A204.1 (cell line): ENCODE results near the gene ASIC4.

Experiments used
- FAIRE-seq: peaks from 2 replicates; lab custom pipeline; 2012; peaks lifted over from hg19 to GRCh38; lab: Jason Lieb, UNC

The ASIC4 gene

DNA sequence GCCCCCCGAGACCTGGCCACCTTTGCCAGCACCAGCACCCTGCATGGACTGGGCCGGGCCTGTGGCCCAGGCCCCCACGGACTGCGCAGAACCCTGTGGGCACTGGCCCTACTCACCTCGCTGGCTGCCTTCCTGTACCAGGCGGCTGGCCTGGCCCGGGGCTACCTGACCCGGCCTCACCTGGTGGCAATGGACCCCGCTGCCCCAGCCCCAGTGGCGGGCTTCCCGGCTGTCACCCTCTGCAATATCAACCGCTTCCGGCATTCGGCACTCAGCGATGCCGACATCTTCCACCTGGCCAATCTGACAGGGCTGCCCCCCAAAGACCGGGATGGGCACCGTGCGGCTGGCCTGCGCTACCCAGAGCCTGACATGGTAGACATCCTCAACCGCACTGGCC, 554 bp downstream of the ASIC4 start:
- no peak for FAIRE-seq

- no peak for FAIRE-seq
Observed at GRCh38 chr2:219515874-219516629, 1.8 kb downstream of the ASIC4 start.

GRCh38 chr2:219516888-219517287, 2.6 kb downstream of the ASIC4 start:
- no peak for FAIRE-seq

DNA sequence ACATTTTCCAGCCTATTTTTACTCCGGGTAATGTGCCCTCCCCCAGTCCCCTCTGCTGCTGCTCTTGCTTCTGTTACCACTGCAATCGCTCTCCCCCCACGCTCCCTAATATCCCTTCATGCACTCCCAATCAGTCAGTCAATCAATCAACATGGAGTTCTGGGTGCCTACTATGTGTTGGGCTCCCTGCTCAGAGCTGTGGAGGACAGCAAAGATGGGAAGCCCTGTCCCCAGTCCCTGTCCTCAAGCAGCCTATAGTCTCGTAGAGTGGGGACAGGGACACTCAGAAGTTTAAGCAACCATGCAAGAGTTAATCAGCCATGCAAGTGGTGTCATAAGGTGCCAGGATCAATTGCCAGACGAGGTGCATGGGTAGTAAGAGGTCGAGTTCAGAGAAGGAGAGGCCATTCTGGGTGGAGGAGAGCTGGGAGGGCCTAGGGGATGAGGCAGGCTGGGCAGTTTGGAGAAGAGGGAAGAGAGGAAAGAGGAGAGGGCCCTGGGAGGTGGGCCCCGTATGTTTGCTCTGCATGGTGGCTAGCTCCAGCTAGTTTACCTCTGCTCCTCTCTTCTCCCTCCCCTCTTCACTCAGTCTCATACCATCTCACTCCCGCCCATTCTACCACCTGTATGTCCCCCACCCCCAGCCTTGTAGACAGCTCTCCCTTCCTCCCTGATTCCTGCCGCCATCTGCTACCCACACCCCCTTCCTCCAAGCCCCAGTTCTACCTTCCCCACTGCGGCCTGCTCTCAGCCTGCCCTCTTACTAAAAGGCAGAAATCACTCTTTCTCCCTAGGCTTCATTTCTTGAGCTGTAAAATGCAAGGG, 3.9 kb downstream of the ASIC4 start:
- no peak for FAIRE-seq

- no peak for FAIRE-seq
Observed at GRCh38 chr2:219519526-219519916, 5.2 kb downstream of the ASIC4 start.

DNA sequence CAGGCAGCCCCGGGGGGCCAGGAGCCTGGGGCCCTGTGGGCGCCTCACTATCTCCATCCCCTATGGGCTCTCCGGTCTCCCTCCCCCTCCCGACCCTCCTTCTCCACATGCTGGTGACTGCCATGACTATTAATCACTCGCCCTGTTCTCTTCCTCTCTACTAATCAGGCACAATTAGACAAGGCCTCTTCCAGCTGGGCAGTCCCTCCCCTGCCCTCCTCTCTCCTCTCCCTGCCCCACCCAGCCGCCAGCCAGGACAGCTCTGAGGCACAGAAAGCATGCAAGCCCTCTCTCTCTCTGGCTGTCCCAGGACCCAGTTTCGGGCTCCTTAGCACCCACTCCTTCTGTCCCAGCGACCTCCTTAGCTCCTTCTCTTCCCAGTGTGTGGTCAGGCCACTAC, 5.8 kb downstream of the ASIC4 start:
- no peak for FAIRE-seq

DNA sequence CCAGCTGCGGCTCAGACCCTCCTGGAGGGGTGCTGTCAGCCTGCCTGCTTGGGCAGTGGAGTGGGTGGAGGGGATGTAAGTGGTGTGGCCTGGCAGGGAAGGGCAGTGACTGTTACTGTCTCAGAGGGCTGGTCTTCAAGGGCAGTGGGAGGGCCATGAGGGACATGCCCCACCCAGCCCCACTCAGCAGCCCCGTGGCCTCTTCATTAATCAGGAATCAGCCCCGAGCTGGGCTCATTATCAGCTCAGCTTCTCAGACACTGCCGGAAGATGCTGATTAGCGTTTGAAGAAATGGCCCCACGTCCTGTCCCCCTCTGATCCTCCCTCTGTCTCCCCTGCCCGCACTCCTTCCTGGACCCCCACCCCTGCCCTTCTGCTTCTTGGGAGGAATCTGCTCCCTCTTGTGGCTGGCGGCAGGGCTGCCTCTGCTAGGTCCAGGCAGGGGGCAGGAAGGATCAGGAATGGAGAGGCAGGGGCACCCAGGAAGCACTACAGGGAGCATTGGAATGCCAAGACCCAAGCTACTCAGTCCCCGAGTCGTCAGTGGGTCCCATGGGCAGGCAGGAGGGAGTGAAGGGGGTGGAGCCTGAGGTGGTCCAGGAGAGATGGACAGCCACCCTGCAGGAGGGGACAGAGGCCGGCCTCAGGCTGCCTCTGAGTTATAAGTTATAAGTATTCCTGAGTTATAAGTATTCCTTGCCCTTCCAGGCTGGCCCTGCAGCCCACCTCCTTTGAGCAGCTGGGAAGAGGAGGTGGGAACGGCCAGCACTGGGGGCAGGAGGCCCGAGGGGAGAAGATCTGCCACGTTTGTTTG, 7.0 kb downstream of the ASIC4 start:
- FAIRE-seq = no peak

- FAIRE-seq = no peak
Observed at GRCh38 chr2:219522111-219523030, 8.1 kb downstream of the ASIC4 start.

DNA sequence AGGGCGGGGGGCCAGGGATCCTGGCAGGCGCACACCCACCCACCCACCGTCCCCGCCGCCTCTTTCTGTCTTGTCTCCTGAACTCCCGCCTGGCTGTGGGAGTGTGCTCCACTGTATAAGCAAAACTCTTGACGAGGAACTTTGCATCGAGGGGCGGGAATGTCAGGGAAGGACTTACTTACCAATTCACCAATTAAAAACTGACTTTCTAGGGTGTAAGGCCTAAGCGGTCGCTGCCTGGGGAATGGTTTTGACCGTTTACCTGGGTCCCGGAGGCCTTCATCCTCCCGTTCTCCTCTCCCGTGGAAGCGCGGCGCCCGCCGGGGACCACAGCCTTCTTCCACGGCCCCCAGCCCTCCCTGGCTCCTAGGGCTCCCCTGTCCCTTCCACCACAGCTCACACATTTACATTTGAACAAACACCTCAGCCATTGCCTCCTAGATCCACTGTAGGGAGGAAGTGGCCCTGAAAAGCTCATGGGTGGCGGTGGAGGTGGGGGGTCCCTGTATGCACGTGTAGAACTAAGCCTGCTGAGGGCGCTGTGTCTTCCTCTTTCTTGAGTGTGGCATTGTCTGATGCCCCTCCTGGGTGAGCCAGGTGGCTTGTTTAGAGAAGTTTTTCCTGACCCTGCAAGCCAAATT, 8.9 kb downstream of the ASIC4 start:
- no peak for FAIRE-seq

- no peak for FAIRE-seq
Observed at GRCh38 chr2:219524817-219525216, 10.5 kb downstream of the ASIC4 start.

- FAIRE-seq = no peak
Observed at GRCh38 chr2:219525533-219526232, 11.4 kb downstream of the ASIC4 start.

DNA sequence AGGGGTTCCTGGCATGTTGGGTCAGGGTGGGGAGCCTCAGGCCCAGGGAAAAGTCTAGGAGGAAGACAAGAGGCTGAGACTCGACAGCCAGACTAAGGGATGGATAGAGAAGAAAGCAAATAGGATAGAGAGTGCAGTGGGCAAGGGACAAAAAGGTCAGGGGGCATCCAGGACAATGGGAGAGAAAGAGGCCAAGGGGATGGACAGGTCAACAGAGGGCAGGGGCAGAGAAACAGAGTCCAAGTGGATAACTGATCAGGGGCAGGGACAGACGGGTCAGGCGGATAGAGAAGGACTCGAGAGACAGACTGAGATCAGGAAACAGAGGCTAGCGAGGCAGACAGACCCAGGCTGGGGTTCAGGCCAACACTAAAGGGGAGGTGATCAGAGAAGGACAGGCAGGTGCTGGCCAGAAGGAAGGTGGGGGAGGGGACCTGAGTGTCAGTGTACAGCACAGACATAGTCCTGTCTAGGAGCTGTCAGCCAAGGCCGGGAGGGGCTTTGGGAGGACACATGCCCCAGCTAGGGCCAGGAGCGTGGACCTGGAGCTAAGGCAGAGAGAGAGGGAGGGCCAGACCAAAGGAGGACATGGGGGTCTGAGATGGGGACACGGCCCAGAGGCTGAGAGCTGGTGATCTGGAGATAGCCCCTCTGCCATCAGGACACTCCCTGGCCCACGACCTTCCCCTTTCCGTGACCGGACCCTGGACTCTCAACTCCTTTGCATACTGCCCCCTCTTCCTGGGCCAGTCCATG, 12.2 kb downstream of the ASIC4 start:
- FAIRE-seq = no peak

DNA sequence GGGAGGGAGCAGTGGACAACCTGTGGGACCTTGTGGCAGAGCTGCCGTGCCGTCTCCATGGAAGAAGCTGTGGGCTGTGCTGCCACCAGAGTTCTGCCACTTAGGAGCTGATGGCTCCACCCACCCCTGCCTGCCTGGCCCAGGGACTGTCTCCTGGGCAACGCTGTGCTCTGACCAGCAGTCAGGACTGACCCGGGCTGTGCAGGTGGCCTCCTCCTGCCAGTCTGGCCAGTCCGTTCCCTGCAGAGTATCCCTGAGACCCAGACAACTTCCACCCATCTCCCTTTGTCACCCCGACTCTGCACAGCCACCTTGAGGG, 12.8 kb downstream of the ASIC4 start:
- no peak for FAIRE-seq

DNA sequence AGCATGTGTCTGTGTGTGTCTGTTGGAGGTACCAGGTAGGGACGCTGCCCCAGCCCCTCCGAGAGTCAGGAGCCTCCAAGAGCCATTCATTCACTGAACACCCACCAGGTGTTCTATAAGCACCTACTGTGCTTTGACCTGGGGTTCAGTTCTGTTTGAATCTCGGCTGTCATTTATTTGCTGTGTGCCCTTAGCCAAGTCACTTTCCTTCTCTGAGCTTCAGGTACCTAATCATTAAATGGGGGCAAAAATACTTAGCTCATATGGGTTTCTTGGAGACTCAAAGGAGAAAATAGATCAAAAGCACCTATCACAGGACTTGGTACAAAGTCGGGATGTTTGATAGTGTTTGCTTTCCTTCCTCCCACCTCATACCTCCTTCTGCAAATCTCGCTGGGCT, 13.2 kb downstream of the ASIC4 start:
- no peak for FAIRE-seq

DNA sequence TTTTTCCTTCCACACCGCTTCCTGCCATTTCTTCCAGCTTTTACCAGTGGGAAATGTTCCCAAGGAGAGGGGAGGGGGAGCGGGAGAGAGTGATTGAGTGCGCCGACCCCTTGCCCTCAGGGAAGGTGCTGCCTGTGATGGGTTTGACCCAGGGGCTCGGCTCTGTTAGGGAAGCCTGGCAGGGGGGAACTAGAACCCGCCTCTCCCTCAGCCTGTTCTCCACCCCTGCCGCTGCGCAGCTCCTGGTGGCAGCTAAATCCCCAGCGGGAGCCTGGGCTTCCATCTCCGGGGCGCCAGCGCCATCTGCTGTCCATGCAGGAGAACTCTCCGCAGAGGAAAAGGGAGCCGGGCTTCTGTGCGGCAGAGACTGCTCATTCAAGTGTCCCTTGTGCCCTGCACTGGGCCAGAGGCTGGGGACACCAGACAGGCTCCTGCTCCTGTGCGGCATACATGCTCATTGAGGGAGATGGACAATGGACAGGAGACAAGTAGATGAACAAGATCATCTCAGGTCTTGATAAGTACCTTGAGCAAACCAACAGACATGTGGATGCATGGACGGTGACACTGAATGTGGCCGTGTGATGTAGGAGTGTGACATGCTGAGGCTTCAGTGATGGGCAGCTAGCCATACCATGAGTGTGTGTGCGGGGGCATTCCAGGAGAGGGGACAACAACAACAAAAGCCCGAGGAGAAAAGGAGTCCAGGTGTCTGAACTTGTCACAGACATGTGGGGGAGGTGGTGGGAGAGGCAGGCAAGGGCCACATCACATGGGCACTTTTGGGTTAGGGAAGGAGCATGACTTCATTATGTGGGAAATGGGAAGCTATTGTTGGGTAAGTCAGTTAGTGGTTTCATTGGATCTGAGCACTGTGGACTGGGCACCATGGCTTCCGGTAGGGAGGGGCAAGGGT, 16.0 kb downstream of the ASIC4 start:
- FAIRE-seq = no peak

- no peak for FAIRE-seq
Observed at GRCh38 chr2:219531639-219532377, 17.5 kb downstream of the ASIC4 start.

DNA sequence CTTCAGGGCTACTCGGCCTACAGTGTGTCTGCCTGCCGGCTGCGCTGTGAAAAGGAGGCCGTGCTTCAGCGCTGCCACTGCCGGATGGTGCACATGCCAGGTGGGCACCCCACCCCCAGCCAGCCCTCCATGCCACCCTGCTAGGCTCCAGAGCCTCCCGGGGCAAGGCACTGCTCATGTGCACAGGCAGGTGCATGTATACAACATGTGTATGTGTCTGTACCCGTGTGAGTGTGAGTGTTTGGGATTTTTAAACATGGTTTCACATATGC, 18.0 kb downstream of the ASIC4 start:
- FAIRE-seq = no peak

DNA sequence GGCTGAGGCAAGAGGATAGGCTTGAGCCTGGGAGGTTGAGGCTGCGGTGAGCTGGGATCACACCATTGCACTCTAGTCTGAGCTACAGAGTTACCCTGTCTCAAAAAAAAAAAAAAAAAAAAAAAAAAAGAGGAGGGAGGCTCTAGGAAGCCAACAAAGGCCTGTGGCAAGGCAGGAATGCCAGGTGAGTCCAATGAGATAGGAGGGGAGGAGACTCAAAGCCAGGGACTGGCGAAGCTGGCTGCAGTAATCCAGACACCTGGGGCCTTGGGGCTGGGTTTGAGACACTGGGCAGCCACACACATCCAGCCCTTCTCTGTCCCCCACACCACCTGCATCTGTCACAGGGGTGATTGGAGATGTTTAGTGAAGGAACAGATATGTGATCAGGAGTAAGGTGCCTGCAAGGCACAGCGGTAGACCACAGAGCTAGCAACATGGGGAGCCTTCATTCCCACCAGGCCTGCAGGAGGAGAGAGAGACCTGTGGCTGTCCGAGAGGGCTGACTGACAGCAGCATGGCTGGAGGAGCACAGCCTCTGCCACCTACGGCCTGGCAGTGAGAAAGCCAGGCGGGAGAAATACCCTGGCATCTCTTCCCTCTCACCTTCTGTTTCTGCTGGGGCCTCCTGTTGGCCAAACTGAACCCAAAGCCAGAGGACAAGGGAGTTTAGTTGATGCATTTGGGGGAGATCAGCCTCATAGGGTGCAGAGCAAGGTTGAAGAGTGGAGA, 19.8 kb downstream of the ASIC4 start:
- no peak for FAIRE-seq
